ENCODE results near the gene MYO5C. TPM values are rescaled to one million over a fixed set of nuclear protein-coding genes. Genes with fewer than 3 reads are reported as not detected.

The MYO5C gene
- polyA plus RNA-seq, 2 donors = 4.9 to 5.4 TPM

- Histone ChIP-seq H3K27me3 (ENCODE audit: control insufficient read depth in 1 of 2, insufficient read depth in 2 of 2, low read length in 2 of 2) (no peaks in the 10 kb centered on the region), H3K9me3 (ENCODE audit: control insufficient read depth in 2 of 2, insufficient read depth in 1 of 2, low read depth in 1 of 2, low read length in 1 of 2) (no peaks in the 10 kb centered on the region), H3K36me3 (ENCODE audit: control insufficient read depth in 2 of 2, insufficient read depth in 2 of 2, low read length in 1 of 2) (peaks cover 0 to 5% of the 10 kb centered on the region in 2 donors), H3K27ac (ENCODE audit: low read depth in 2 of 2, low read length in 1 of 2) (no peak overlapping the region), H3K4me1 (ENCODE audit: control insufficient read depth in 2 of 2, insufficient read depth in 2 of 2, low read length in 1 of 2) (no peaks in the 10 kb centered on the region), H3K4me3 (ENCODE audit: low read depth in 1 of 2, low read length in 2 of 2) (no peak overlapping the region)
- whole genome bisulfite sequencing, 2 donors = 79 to 83% methylated on average over 3 of the region's 3 CpGs
Observed at GRCh38 chr15:52334491-52335160, 39.0 kb upstream of the MYO5C start.

- Histone ChIP-seq H3K27me3 (ENCODE audit: control insufficient read depth in 1 of 2, insufficient read depth in 2 of 2, low read length in 2 of 2) (no peaks in the 10 kb centered on the region), H3K9me3 (ENCODE audit: control insufficient read depth in 2 of 2, insufficient read depth in 1 of 2, low read depth in 1 of 2, low read length in 1 of 2) (no peaks in the 10 kb centered on the region), H3K4me3 (ENCODE audit: low read depth in 1 of 2, low read length in 2 of 2) (no peak overlapping the region), H3K27ac (ENCODE audit: low read depth in 2 of 2, low read length in 1 of 2) (no peak overlapping the region), H3K36me3 (ENCODE audit: control insufficient read depth in 2 of 2, insufficient read depth in 2 of 2, low read length in 1 of 2) (peaks cover 4 to 5% of the 10 kb centered on the region in 2 donors), H3K4me1 (ENCODE audit: control insufficient read depth in 2 of 2, insufficient read depth in 2 of 2, low read length in 1 of 2) (no peaks in the 10 kb centered on the region)
- 54 to 66% methylated on average over 6 of the region's 6 CpGs for WGBS, 2 donors
Observed at GRCh38 chr15:52331490-52332240, 36.1 kb upstream of the MYO5C start.

GRCh38 chr15:52329987-52330386 lies 34.4 kb upstream of the MYO5C start:
- no peak overlapping the region for H3K27ac ChIP-seq (ENCODE audit: low read depth in 2 of 2, low read length in 1 of 2)
- no peaks in the 10 kb centered on the region for H3K27me3 ChIP-seq (ENCODE audit: control insufficient read depth in 1 of 2, insufficient read depth in 2 of 2, low read length in 2 of 2)
- peaks cover 4 to 7% of the 10 kb centered on the region in 2 donors for H3K36me3 ChIP-seq (ENCODE audit: control insufficient read depth in 2 of 2, insufficient read depth in 2 of 2, low read length in 1 of 2)
- H3K4me3 ChIP-seq (ENCODE audit: low read depth in 1 of 2, low read length in 2 of 2) = no peak overlapping the region
- no peaks in the 10 kb centered on the region for H3K4me1 ChIP-seq (ENCODE audit: control insufficient read depth in 2 of 2, insufficient read depth in 2 of 2, low read length in 1 of 2)
- WGBS, 2 donors = 88 to 91% methylated on average over 1 of the region's 1 CpG
- H3K9me3 ChIP-seq (ENCODE audit: control insufficient read depth in 2 of 2, insufficient read depth in 1 of 2, low read depth in 1 of 2, low read length in 1 of 2) = no peaks in the 10 kb centered on the region

GRCh38 chr15:52329150-52329549 lies 33.5 kb upstream of the MYO5C start:
- 85 to 92% methylated on average over 2 of the region's 2 CpGs for WGBS, 2 donors
- no peak overlapping the region for H3K4me3 ChIP-seq (ENCODE audit: low read depth in 1 of 2, low read length in 2 of 2)
- no peak overlapping the region for H3K27ac ChIP-seq (ENCODE audit: low read depth in 2 of 2, low read length in 1 of 2)
- H3K9me3 ChIP-seq (ENCODE audit: control insufficient read depth in 2 of 2, insufficient read depth in 1 of 2, low read depth in 1 of 2, low read length in 1 of 2) = no peaks in the 10 kb centered on the region
- H3K27me3 ChIP-seq (ENCODE audit: control insufficient read depth in 1 of 2, insufficient read depth in 2 of 2, low read length in 2 of 2) = no peaks in the 10 kb centered on the region
- H3K4me1 ChIP-seq (ENCODE audit: control insufficient read depth in 2 of 2, insufficient read depth in 2 of 2, low read length in 1 of 2) = no peaks in the 10 kb centered on the region
- peaks cover 4 to 7% of the 10 kb centered on the region in 2 donors for H3K36me3 ChIP-seq (ENCODE audit: control insufficient read depth in 2 of 2, insufficient read depth in 2 of 2, low read length in 1 of 2)

- 71 to 82% methylated on average over 2 of the region's 2 CpGs for WGBS, 2 donors
- H3K27ac ChIP-seq (ENCODE audit: low read depth in 2 of 2, low read length in 1 of 2) = no peak overlapping the region
Observed at GRCh38 chr15:52328680-52329079, 33.1 kb upstream of the MYO5C start.

GRCh38 chr15:52326756-52327155 lies 31.2 kb upstream of the MYO5C start:
- H3K27me3 ChIP-seq (ENCODE audit: control insufficient read depth in 1 of 2, insufficient read depth in 2 of 2, low read length in 2 of 2) = no peaks in the 10 kb centered on the region
- H3K36me3 ChIP-seq (ENCODE audit: control insufficient read depth in 2 of 2, insufficient read depth in 2 of 2, low read length in 1 of 2) = peaks cover 7 to 8% of the 10 kb centered on the region in 2 donors
- H3K4me1 ChIP-seq (ENCODE audit: control insufficient read depth in 2 of 2, insufficient read depth in 2 of 2, low read length in 1 of 2) = no peaks in the 10 kb centered on the region
- H3K27ac ChIP-seq (ENCODE audit: low read depth in 2 of 2, low read length in 1 of 2) = no peak overlapping the region
- H3K4me3 ChIP-seq (ENCODE audit: low read depth in 1 of 2, low read length in 2 of 2) = no peak overlapping the region
- no peaks in the 10 kb centered on the region for H3K9me3 ChIP-seq (ENCODE audit: control insufficient read depth in 2 of 2, insufficient read depth in 1 of 2, low read depth in 1 of 2, low read length in 1 of 2)
- WGBS, 2 donors = 68 to 80% methylated on average over 2 of the region's 2 CpGs

More at GRCh38 chr15:52328680-52329079, 33.1 kb upstream of the MYO5C start:
- Histone ChIP-seq H3K27me3 (ENCODE audit: control insufficient read depth in 1 of 2, insufficient read depth in 2 of 2, low read length in 2 of 2) (no peaks in the 10 kb centered on the region), H3K36me3 (ENCODE audit: control insufficient read depth in 2 of 2, insufficient read depth in 2 of 2, low read length in 1 of 2) (peaks cover 4 to 7% of the 10 kb centered on the region in 2 donors), H3K9me3 (ENCODE audit: control insufficient read depth in 2 of 2, insufficient read depth in 1 of 2, low read depth in 1 of 2, low read length in 1 of 2) (no peaks in the 10 kb centered on the region), H3K4me1 (ENCODE audit: control insufficient read depth in 2 of 2, insufficient read depth in 2 of 2, low read length in 1 of 2) (no peaks in the 10 kb centered on the region), H3K4me3 (ENCODE audit: low read depth in 1 of 2, low read length in 2 of 2) (no peak overlapping the region)

- H3K36me3 ChIP-seq (ENCODE audit: control insufficient read depth in 2 of 2, insufficient read depth in 2 of 2, low read length in 1 of 2) = peaks cover 2 to 11% of the 10 kb centered on the region in 2 donors
- no peaks in the 10 kb centered on the region for H3K27me3 ChIP-seq (ENCODE audit: control insufficient read depth in 1 of 2, insufficient read depth in 2 of 2, low read length in 2 of 2)
- H3K27ac ChIP-seq (ENCODE audit: low read depth in 2 of 2, low read length in 1 of 2) = no peak overlapping the region
- H3K4me3 ChIP-seq (ENCODE audit: low read depth in 1 of 2, low read length in 2 of 2) = no peak overlapping the region
- H3K9me3 ChIP-seq (ENCODE audit: control insufficient read depth in 2 of 2, insufficient read depth in 1 of 2, low read depth in 1 of 2, low read length in 1 of 2) = no peaks in the 10 kb centered on the region
- no peaks in the 10 kb centered on the region for H3K4me1 ChIP-seq (ENCODE audit: control insufficient read depth in 2 of 2, insufficient read depth in 2 of 2, low read length in 1 of 2)
- 30 to 50% methylated on average over 1 of the region's 1 CpG for WGBS, 2 donors
Observed at GRCh38 chr15:52324109-52324508, 28.5 kb upstream of the MYO5C start.

- peaks cover 2 to 11% of the 10 kb centered on the region in 2 donors for H3K36me3 ChIP-seq (ENCODE audit: control insufficient read depth in 2 of 2, insufficient read depth in 2 of 2, low read length in 1 of 2)
- no peaks in the 10 kb centered on the region for H3K27me3 ChIP-seq (ENCODE audit: control insufficient read depth in 1 of 2, insufficient read depth in 2 of 2, low read length in 2 of 2)
- H3K4me1 ChIP-seq (ENCODE audit: control insufficient read depth in 2 of 2, insufficient read depth in 2 of 2, low read length in 1 of 2) = no peaks in the 10 kb centered on the region
- no peak overlapping the region for H3K4me3 ChIP-seq (ENCODE audit: low read depth in 1 of 2, low read length in 2 of 2)
- WGBS, 2 donors = 86 to 93% methylated on average over 13 of the region's 13 CpGs
- no peak overlapping the region for H3K27ac ChIP-seq (ENCODE audit: low read depth in 2 of 2, low read length in 1 of 2)
- no peaks in the 10 kb centered on the region for H3K9me3 ChIP-seq (ENCODE audit: control insufficient read depth in 2 of 2, insufficient read depth in 1 of 2, low read depth in 1 of 2, low read length in 1 of 2)
Observed at GRCh38 chr15:52318729-52319500, 23.3 kb upstream of the MYO5C start.

GRCh38 chr15:52317688-52318087 lies 22.1 kb upstream of the MYO5C start:
- Histone ChIP-seq H3K27ac (ENCODE audit: low read depth in 2 of 2, low read length in 1 of 2) (no peak overlapping the region), H3K27me3 (ENCODE audit: control insufficient read depth in 1 of 2, insufficient read depth in 2 of 2, low read length in 2 of 2) (no peaks in the 10 kb centered on the region), H3K36me3 (ENCODE audit: control insufficient read depth in 2 of 2, insufficient read depth in 2 of 2, low read length in 1 of 2) (peaks cover 2 to 11% of the 10 kb centered on the region in 2 donors), H3K4me1 (ENCODE audit: control insufficient read depth in 2 of 2, insufficient read depth in 2 of 2, low read length in 1 of 2) (no peaks in the 10 kb centered on the region), H3K9me3 (ENCODE audit: control insufficient read depth in 2 of 2, insufficient read depth in 1 of 2, low read depth in 1 of 2, low read length in 1 of 2) (no peaks in the 10 kb centered on the region), H3K4me3 (ENCODE audit: low read depth in 1 of 2, low read length in 2 of 2) (no peak overlapping the region)
- WGBS, 2 donors = 89 to 99% methylated on average over 2 of the region's 2 CpGs

Data from esophagus (tissue), 2 donors.